Measurements from ENCODE around the gene POFUT2. TPM values are rescaled to one million over a fixed set of nuclear protein-coding genes. Genes with fewer than 3 reads are reported as not detected.
A peak's percentile ranks its signal among the peaks of the same experiment; 100 is the strongest.

POFUT2 gene
- total and polyA plus RNA-seq, 12 donors, result 13.1 to 68.9 (median 32.9) TPM

GRCh38 chr21:45220714-45221490, 66.8 kb downstream of the POFUT2 start:
- intact Hi-C loops (cut with DNase I), result no loop called here
- TF ChIP-seq CTCF (IDR thresholded peaks at IDR 0.05), result no peak
- TF ChIP-seq POLR2A (IDR thresholded peaks at IDR 0.05), result no peak
- Histone ChIP-seq H3K4me1 (replicated peaks in 1 of 2) (no peaks in the 10 kb centered on the region), H3K4me3 (no peak overlapping the region), H3K27ac (peak overlapping the region in 1 of 5 donors; percentile 45), H3K27me3 (no peaks in the 10 kb centered on the region), H3K9me3 (replicated peaks in 1 of 3) (peaks cover 0 to 9% (median 0%) of the 10 kb centered on the region in 3 donors), H3K36me3 (replicated peaks in 1 of 2) (peaks cover 0 to 19% of the 10 kb centered on the region in 2 donors)
- 94 to 97% (median 95%) methylated on average over 20 to 29 of the region's 29 CpGs for WGBS, 4 donors
- DNase-seq, result no peak

GRCh38 chr21:45220071-45220481, 67.6 kb downstream of the POFUT2 start:
- Histone ChIP-seq H3K9me3 (replicated peaks in 1 of 3) (peaks cover 0 to 9% (median 0%) of the 10 kb centered on the region in 3 donors), H3K27me3 (no peaks in the 10 kb centered on the region), H3K36me3 (replicated peaks in 1 of 2) (peaks cover 0 to 19% of the 10 kb centered on the region in 2 donors), H3K4me3 (no peak overlapping the region), H3K4me1 (replicated peaks in 1 of 2) (no peaks in the 10 kb centered on the region), H3K27ac (peak overlapping the region in 1 of 5 donors; percentile 45)
- intact Hi-C loops (cut with DNase I), result no loop called here
- TF ChIP-seq CTCF (IDR thresholded peaks at IDR 0.05) (no peak), POLR2A (IDR thresholded peaks at IDR 0.05) (no peak)
- WGBS, 4 donors, result 81 to 92% (median 91%) methylated on average over 4 of the region's 4 CpGs
- peak in 1 of 7 donors; percentile 10 for DNase-seq

GRCh38 chr21:45219517-45219916, 68.2 kb downstream of the POFUT2 start:
- Histone ChIP-seq H3K9me3 (replicated peaks in 1 of 3) (peaks cover 0 to 9% (median 0%) of the 10 kb centered on the region in 3 donors), H3K4me1 (replicated peaks in 1 of 2) (no peaks in the 10 kb centered on the region), H3K36me3 (replicated peaks in 1 of 2) (peaks cover 0 to 19% of the 10 kb centered on the region in 2 donors), H3K27ac (no peak overlapping the region), H3K27me3 (no peaks in the 10 kb centered on the region), H3K4me3 (no peak overlapping the region)
- TF ChIP-seq POLR2A (IDR thresholded peaks at IDR 0.05) (no peak), CTCF (IDR thresholded peaks at IDR 0.05) (no peak)
- intact Hi-C loops (cut with DNase I), result no loop called here
- no peak for DNase-seq
- WGBS, 4 donors, result 91 to 92% (median 92%) methylated on average over 6 of the region's 6 CpGs

GRCh38 chr21:45217010-45217409, 70.7 kb downstream of the POFUT2 start:
- 82 to 92% (median 85%) methylated on average over 1 of the region's 1 CpG for WGBS, 4 donors
- Histone ChIP-seq H3K4me1 (replicated peaks in 1 of 2) (no peaks in the 10 kb centered on the region), H3K36me3 (replicated peaks in 1 of 2) (peaks cover 0 to 16% of the 10 kb centered on the region in 2 donors), H3K9me3 (replicated peaks in 1 of 3) (peaks cover 0 to 9% (median 0%) of the 10 kb centered on the region in 3 donors), H3K27me3 (no peaks in the 10 kb centered on the region), H3K27ac (no peak overlapping the region), H3K4me3 (no peak overlapping the region)
- no peak for DNase-seq
- TF ChIP-seq POLR2A (IDR thresholded peaks at IDR 0.05), result no peak
- no peak for TF ChIP-seq CTCF (IDR thresholded peaks at IDR 0.05)
- intact Hi-C loops (cut with DNase I), result no loop called here

Measured in adrenal gland (tissue), 12 donors.